HEK293 (cell line): ENCODE data around the gene OTC.

Source experiments
- BCL11B ChIP-seq: fragments of 450-650 bp; formaldehyde crosslinking; IDR thresholded peaks from 2 replicates; pipeline ENCODE4 v1.5.1; 2016; ENCODE audit warnings: low read depth, missing biosample characterization, missing genetic modification characterization
- KLF9 ChIP-seq: fragments of 450-650 bp; formaldehyde crosslinking; IDR thresholded peaks from 2 replicates; pipeline ENCODE4 v1.5.1; 2016; ENCODE audit warnings: missing biosample characterization, missing genetic modification characterization, low read depth
- OVOL3 ChIP-seq: fragments of 450-650 bp; formaldehyde crosslinking; IDR thresholded peaks from 2 replicates; pipeline ENCODE4 v1.5.1; 2016; ENCODE audit warnings: missing biosample characterization, missing genetic modification characterization
- SETDB1 ChIP-seq: IDR thresholded peaks from one replicate; pipeline ENCODE4 v1.6.1; 2017; ENCODE audit warnings: mild to moderate bottlenecking, low read length, moderate library complexity, mixed read lengths; ENCODE audit not compliant: insufficient read length
- ZBTB7A ChIP-seq: fragments of 450-650 bp; formaldehyde crosslinking; IDR thresholded peaks from 2 replicates; pipeline ENCODE4 v1.5.1; 2016; ENCODE audit warnings: low read depth, missing biosample characterization, missing genetic modification characterization
- ZEB2 ChIP-seq: fragments of 450-650 bp; formaldehyde crosslinking; IDR thresholded peaks from 2 replicates; pipeline ENCODE4 v1.5.1; 2016; ENCODE audit warnings: missing biosample characterization, missing genetic modification characterization
- ZFP37 ChIP-seq: fragments of 450-650 bp; formaldehyde crosslinking; IDR thresholded peaks from 2 replicates; pipeline ENCODE4 v1.5.1; 2016; ENCODE audit warnings: missing biosample characterization, missing genetic modification characterization
- ZNF174 ChIP-seq: fragments of 450-650 bp; formaldehyde crosslinking; IDR thresholded peaks from 2 replicates; pipeline ENCODE4 v1.5.0; 2017; ENCODE audit warnings: missing biosample characterization, mild to moderate bottlenecking, missing genetic modification characterization
- ZNF175 ChIP-seq: fragments of 450-650 bp; formaldehyde crosslinking; IDR thresholded peaks from 2 replicates; pipeline ENCODE4 v1.5.1; 2016; ENCODE audit warnings: missing biosample characterization, missing genetic modification characterization
- ZNF530 ChIP-seq: fragments of 450-650 bp; formaldehyde crosslinking; IDR thresholded peaks from 2 replicates; pipeline ENCODE4 v1.5.1; 2016; ENCODE audit warnings: low read depth, missing biosample characterization, missing genetic modification characterization
- ZNF571 ChIP-seq: fragments of 450-650 bp; formaldehyde crosslinking; IDR thresholded peaks from 2 replicates; pipeline ENCODE4 v1.5.0; 2017; ENCODE audit warnings: missing biosample characterization, missing genetic modification characterization
- ZNF585B ChIP-seq: fragments of 450-650 bp; formaldehyde crosslinking; IDR thresholded peaks from 2 replicates; pipeline ENCODE4 v1.5.1; 2016; ENCODE audit warnings: missing biosample characterization, missing genetic modification characterization
- ZNF600 ChIP-seq: fragments of 450-650 bp; formaldehyde crosslinking; IDR thresholded peaks from 2 replicates; pipeline ENCODE4 v1.5.1; 2016; ENCODE audit warnings: missing biosample characterization, missing genetic modification characterization
- ZNF629 ChIP-seq: fragments of 450-650 bp; formaldehyde crosslinking; IDR thresholded peaks from 2 replicates; pipeline ENCODE4 v1.5.1; 2017; ENCODE audit warnings: missing biosample characterization, missing genetic modification characterization
- ZNF777 ChIP-seq: fragments of 450-650 bp; formaldehyde crosslinking; IDR thresholded peaks from 2 replicates; pipeline ENCODE4 v1.5.1; 2017; ENCODE audit warnings: missing biosample characterization, missing genetic modification characterization, borderline replicate concordance
- TF ChIP-seq, protein P1 (sequence below): fragments of 450-650 bp; formaldehyde crosslinking; optimal IDR thresholded peaks from 2 replicates; pipeline ENCODE3; 2016; ENCODE audit warnings: missing biosample characterization, mild to moderate bottlenecking, missing genetic modification characterization
- TF ChIP-seq, protein P2 (sequence below): fragments of 450-650 bp; formaldehyde crosslinking; IDR thresholded peaks from 2 replicates; pipeline ENCODE4 v1.5.1; 2017; ENCODE audit warnings: missing biosample characterization, missing genetic modification characterization
- TF ChIP-seq, protein P3 (sequence below): fragments of 450-650 bp; formaldehyde crosslinking; IDR thresholded peaks from 2 replicates; pipeline ENCODE4 v1.5.1; 2016; ENCODE audit warnings: missing biosample characterization, missing genetic modification characterization
- TF ChIP-seq, protein P4 (sequence below): fragments of 450-650 bp; formaldehyde crosslinking; IDR thresholded peaks from 2 replicates; pipeline ENCODE4 v1.5.1; 2017; ENCODE audit warnings: missing biosample characterization, missing genetic modification characterization
- TF ChIP-seq, protein P5 (sequence below): fragments of 450-650 bp; formaldehyde crosslinking; IDR thresholded peaks from 2 replicates; pipeline ENCODE4 v1.5.1; 2017; ENCODE audit warnings: missing biosample characterization, missing genetic modification characterization
- TF ChIP-seq, protein P6 (sequence below): fragments of 450-650 bp; formaldehyde crosslinking; IDR thresholded peaks from 2 replicates; pipeline ENCODE4 v1.5.1; 2017; ENCODE audit warnings: missing biosample characterization, missing genetic modification characterization
- TF ChIP-seq, protein P7 (sequence below): fragments of 450-650 bp; formaldehyde crosslinking; IDR thresholded peaks from 2 replicates; pipeline ENCODE4 v1.5.1; 2016; ENCODE audit warnings: missing biosample characterization, missing genetic modification characterization

Gene OTC

DNA sequence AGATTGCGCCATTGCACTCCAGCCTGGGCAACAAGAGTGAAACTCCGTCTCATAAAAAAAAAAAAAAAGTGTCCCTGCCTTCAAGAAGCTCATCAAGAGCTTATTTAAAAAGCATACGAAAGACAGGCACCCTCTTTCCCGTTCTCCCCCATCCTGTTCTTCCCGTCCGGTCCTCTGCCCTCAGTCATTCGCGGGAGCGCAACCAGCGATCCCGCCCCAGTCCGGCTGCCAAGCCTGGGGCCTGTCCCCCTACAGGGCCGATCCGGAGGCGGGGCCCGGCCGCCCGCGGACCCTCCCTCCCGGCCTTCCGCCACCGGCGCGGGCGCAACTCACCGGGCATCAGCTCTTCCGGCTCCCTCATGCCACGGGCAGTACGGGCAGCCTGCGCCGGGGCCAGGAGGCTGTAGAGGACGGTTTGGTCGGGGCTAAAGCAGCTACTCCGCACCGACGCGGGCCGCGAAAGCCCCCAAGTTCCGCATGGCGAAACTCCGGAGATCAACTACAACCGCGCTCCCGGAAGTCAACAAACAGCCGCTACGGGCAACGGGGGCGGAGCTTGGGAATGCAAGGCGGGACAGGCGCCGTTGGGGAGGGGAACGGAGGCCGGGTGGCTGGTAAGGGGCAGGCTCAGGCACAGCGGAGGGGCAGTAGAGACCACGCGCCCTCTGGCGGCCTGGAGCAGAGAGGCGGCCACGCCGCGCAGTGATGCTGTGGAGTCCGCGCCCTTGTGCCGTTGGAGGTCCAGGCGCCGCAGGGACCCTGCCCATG lies 25.2 kb upstream of the OTC start, which contains the start of gene RPGR (continued):
- TF ChIP-seq ZBTB7A (tag by site-specific recombination) (no peak), ZNF629 (tag by site-specific recombination) (0 out of 2 replicates have a peak, but pooled peaks have one; percentile 61), BCL11B (tag by site-specific recombination) (peak; percentile 47; the same call in 1 of the 2 replicates), ZNF777 (tag by site-specific recombination) (no peak), ZFP37 (tag by site-specific recombination) (0 out of 2 replicates have a peak, but pooled peaks have one; percentile 9), ZNF600 (tag by site-specific recombination) (peak; percentile 69), SETDB1 (no peak), KLF9 (tag by site-specific recombination) (peak; percentile 77), ZNF585B (tag by site-specific recombination) (no peak), ZNF174 (tag by site-specific recombination) (no peak), ZNF530 (no peak), ZNF571 (tag by site-specific recombination) (no peak), OVOL3 (no peak; the same call in 1 of the 2 replicates), ZNF175 (tag by site-specific recombination) (no peak), ZEB2 (peak; percentile 83)
- TF ChIP-seq, protein P1, sequence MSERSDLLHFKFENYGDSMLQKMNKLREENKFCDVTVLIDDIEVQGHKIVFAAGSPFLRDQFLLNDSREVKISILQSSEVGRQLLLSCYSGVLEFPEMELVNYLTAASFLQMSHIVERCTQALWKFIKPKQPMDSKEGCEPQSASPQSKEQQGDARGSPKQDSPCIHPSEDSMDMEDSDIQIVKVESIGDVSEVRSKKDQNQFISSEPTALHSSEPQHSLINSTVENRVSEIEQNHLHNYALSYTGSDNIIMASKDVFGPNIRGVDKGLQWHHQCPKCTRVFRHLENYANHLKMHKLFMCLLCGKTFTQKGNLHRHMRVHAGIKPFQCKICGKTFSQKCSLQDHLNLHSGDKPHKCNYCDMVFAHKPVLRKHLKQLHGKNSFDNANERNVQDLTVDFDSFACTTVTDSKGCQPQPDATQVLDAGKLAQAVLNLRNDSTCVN (tag by site-specific recombination), result peak; percentile 72
- TF ChIP-seq, protein P2, sequence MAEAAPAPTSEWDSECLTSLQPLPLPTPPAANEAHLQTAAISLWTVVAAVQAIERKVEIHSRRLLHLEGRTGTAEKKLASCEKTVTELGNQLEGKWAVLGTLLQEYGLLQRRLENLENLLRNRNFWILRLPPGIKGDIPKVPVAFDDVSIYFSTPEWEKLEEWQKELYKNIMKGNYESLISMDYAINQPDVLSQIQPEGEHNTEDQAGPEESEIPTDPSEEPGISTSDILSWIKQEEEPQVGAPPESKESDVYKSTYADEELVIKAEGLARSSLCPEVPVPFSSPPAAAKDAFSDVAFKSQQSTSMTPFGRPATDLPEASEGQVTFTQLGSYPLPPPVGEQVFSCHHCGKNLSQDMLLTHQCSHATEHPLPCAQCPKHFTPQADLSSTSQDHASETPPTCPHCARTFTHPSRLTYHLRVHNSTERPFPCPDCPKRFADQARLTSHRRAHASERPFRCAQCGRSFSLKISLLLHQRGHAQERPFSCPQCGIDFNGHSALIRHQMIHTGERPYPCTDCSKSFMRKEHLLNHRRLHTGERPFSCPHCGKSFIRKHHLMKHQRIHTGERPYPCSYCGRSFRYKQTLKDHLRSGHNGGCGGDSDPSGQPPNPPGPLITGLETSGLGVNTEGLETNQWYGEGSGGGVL, result peak; percentile 18; the same call in 1 of the 2 replicates
- TF ChIP-seq, protein P3, sequence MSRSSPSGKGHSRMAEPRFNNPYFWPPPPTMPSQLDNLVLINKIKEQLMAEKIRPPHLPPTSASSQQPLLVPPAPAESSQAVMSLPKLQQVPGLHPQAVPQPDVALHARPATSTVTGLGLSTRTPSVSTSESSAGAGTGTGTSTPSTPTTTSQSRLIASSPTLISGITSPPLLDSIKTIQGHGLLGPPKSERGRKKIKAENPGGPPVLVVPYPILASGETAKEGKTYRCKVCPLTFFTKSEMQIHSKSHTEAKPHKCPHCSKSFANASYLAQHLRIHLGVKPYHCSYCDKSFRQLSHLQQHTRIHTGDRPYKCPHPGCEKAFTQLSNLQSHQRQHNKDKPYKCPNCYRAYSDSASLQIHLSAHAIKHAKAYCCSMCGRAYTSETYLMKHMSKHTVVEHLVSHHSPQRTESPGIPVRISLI (tag by site-specific recombination), result 0 out of 2 replicates have a peak, but pooled peaks have one; percentile 17
- TF ChIP-seq, protein P4, sequence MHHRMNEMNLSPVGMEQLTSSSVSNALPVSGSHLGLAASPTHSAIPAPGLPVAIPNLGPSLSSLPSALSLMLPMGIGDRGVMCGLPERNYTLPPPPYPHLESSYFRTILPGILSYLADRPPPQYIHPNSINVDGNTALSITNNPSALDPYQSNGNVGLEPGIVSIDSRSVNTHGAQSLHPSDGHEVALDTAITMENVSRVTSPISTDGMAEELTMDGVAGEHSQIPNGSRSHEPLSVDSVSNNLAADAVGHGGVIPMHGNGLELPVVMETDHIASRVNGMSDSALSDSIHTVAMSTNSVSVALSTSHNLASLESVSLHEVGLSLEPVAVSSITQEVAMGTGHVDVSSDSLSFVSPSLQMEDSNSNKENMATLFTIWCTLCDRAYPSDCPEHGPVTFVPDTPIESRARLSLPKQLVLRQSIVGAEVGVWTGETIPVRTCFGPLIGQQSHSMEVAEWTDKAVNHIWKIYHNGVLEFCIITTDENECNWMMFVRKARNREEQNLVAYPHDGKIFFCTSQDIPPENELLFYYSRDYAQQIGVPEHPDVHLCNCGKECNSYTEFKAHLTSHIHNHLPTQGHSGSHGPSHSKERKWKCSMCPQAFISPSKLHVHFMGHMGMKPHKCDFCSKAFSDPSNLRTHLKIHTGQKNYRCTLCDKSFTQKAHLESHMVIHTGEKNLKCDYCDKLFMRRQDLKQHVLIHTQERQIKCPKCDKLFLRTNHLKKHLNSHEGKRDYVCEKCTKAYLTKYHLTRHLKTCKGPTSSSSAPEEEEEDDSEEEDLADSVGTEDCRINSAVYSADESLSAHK, result peak; percentile 13; the same call in 1 of the 2 replicates
- TF ChIP-seq, protein P5, sequence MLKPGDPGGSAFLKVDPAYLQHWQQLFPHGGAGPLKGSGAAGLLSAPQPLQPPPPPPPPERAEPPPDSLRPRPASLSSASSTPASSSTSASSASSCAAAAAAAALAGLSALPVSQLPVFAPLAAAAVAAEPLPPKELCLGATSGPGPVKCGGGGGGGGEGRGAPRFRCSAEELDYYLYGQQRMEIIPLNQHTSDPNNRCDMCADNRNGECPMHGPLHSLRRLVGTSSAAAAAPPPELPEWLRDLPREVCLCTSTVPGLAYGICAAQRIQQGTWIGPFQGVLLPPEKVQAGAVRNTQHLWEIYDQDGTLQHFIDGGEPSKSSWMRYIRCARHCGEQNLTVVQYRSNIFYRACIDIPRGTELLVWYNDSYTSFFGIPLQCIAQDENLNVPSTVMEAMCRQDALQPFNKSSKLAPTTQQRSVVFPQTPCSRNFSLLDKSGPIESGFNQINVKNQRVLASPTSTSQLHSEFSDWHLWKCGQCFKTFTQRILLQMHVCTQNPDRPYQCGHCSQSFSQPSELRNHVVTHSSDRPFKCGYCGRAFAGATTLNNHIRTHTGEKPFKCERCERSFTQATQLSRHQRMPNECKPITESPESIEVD (tag by site-specific recombination), result no peak
- TF ChIP-seq, protein P6, sequence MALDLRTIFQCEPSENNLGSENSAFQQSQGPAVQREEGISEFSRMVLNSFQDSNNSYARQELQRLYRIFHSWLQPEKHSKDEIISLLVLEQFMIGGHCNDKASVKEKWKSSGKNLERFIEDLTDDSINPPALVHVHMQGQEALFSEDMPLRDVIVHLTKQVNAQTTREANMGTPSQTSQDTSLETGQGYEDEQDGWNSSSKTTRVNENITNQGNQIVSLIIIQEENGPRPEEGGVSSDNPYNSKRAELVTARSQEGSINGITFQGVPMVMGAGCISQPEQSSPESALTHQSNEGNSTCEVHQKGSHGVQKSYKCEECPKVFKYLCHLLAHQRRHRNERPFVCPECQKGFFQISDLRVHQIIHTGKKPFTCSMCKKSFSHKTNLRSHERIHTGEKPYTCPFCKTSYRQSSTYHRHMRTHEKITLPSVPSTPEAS, result no peak
- TF ChIP-seq, protein P7, sequence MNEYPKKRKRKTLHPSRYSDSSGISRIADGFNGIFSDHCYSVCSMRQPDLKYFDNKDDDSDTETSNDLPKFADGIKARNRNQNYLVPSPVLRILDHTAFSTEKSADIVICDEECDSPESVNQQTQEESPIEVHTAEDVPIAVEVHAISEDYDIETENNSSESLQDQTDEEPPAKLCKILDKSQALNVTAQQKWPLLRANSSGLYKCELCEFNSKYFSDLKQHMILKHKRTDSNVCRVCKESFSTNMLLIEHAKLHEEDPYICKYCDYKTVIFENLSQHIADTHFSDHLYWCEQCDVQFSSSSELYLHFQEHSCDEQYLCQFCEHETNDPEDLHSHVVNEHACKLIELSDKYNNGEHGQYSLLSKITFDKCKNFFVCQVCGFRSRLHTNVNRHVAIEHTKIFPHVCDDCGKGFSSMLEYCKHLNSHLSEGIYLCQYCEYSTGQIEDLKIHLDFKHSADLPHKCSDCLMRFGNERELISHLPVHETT, result no peak
